ENCODE measurements around the gene CCL24. TPM values are rescaled to one million over a fixed set of nuclear protein-coding genes. Genes with fewer than 3 reads are reported as not detected.
"Not testable (repeated sequence)": the region's sequence is repeated elsewhere in the genome, so short reads cannot be mapped to it uniquely, and the experiment has no call there.

CCL24 gene, protein sequence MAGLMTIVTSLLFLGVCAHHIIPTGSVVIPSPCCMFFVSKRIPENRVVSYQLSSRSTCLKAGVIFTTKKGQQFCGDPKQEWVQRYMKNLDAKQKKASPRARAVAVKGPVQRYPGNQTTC
- not detected in 2 replicates for total RNA-seq
- polyA plus RNA-seq = not detected in 2 replicates

DNA sequence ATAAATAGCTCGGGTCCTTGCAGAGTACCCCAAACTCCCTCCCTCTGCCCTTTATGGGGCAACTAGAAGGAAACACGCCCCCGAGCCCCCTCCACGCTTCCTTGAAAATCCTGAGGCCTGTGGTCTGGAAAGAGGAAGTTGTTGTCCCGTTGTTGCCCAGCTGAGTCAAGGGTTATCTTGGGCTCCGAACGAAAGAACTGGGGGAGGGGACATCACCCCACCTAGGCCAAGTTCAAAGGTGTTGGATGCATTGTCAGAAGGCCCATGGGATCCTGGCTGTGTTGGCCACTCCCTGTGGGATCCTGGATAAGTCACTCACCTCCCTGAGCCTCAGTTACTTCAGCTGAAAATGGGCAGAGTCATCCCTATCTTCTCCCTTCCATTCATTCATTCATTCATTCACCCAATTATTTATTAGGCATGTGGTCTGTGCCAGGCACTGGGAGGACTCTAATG is at the start of gene CCL24:
CCL24 (minus strand) TSS at position 26 of the 456 bp plus-strand sequence. CDS start 91 bp downstream, outside the sequence.
- no peaks in the 10 kb centered on the region for H3K27me3 ChIP-seq
- H3K4me3 ChIP-seq = no peak within 1 kb of the TSS
- no peaks in the 10 kb centered on the region for H3K9me3 ChIP-seq (ENCODE audit: low read depth)
- H3K4me1 ChIP-seq (ENCODE audit: low read depth) = no peaks in the 10 kb centered on the region
- no peak within 1 kb of the TSS for H3K27ac ChIP-seq
- no peak for TF ChIP-seq CTCF (IDR thresholded peaks at IDR 0.05; ENCODE audit: low read depth, low read length)
- no peak for DNase-seq (ENCODE audit: low read depth in 1 of 2, low spot score in 1 of 2)
- H3K36me3 ChIP-seq = no peaks in the 10 kb centered on the region

DNA sequence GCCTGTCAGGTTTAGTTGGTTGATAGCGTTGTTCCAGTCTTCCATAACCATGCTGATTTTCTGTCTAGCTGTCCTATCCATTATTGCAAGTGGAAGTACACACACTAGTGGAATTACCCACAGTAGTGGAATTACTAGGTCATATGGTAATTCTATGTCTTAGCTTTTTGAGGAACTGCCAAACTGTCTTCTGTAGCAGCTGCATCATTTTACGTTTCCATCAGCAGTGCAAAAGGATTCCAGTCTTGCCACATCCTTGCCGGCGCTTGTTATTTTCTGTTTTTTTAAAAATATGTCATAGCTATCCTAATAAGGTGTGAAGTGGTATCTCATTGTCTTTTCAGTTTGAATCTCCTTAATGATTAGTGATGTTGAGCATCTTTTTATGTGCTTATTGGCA is 48.0 kb upstream of the CCL24 start:
- Histone ChIP-seq H3K4me1 (ENCODE audit: low read depth) (no peaks in the 10 kb centered on the region), H3K4me3 (no peak overlapping the region), H3K27ac (no peak overlapping the region)

GRCh38 chr7:75858410-75858809 is 44.8 kb upstream of the CCL24 start:
- H3K27ac ChIP-seq = no peak overlapping the region
- no peaks in the 10 kb centered on the region for H3K36me3 ChIP-seq
- no peaks in the 10 kb centered on the region for H3K27me3 ChIP-seq
- TF ChIP-seq CTCF (IDR thresholded peaks at IDR 0.05; ENCODE audit: low read depth, low read length) = no peak
- no peaks in the 10 kb centered on the region for H3K9me3 ChIP-seq (ENCODE audit: low read depth)
- no peak overlapping the region for H3K4me3 ChIP-seq
- no peaks in the 10 kb centered on the region for H3K4me1 ChIP-seq (ENCODE audit: low read depth)
- no peak for DNase-seq (ENCODE audit: low read depth in 1 of 2, low spot score in 1 of 2)

More for the DNA sequence above, 48.0 kb upstream of the CCL24 start:
- Histone ChIP-seq H3K27me3 (no peaks in the 10 kb centered on the region), H3K36me3 (no peaks in the 10 kb centered on the region), H3K9me3 (ENCODE audit: low read depth) (no peaks in the 10 kb centered on the region)
- TF ChIP-seq CTCF (IDR thresholded peaks at IDR 0.05; ENCODE audit: low read depth, low read length) = no peak
- peak in 1 of 2 donors; percentile 89 for DNase-seq (ENCODE audit: low read depth in 1 of 2, low spot score in 1 of 2)

DNA sequence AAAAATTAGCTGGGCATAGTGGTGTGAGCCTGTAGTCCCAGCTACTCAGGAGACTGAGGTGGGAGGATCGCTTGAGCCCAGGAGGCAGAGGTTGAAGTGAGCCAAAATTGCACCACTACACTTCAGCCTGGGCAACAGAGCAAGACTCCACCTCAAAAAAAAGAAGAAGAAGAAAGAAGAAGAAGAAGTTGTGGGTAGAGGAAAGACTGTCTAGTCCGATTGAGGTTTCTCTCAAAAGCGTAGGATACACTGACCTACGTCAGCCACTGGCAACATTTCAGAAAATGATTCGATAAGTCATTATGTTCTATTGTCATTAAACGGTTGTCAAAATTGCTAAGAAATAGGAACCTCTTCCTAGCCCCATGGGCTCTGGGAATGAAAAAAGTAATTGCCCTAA is 42.9 kb upstream of the CCL24 start:
- no peaks in the 10 kb centered on the region for H3K9me3 ChIP-seq (ENCODE audit: low read depth)
- H3K4me3 ChIP-seq = no peak overlapping the region
- no peak for TF ChIP-seq CTCF (IDR thresholded peaks at IDR 0.05; ENCODE audit: low read depth, low read length)
- H3K4me1 ChIP-seq (ENCODE audit: low read depth) = no peaks in the 10 kb centered on the region
- no peak overlapping the region for H3K27ac ChIP-seq
- no peaks in the 10 kb centered on the region for H3K27me3 ChIP-seq
- no peaks in the 10 kb centered on the region for H3K36me3 ChIP-seq
- DNase-seq (ENCODE audit: low read depth in 1 of 2, low spot score in 1 of 2) = no peak

DNA sequence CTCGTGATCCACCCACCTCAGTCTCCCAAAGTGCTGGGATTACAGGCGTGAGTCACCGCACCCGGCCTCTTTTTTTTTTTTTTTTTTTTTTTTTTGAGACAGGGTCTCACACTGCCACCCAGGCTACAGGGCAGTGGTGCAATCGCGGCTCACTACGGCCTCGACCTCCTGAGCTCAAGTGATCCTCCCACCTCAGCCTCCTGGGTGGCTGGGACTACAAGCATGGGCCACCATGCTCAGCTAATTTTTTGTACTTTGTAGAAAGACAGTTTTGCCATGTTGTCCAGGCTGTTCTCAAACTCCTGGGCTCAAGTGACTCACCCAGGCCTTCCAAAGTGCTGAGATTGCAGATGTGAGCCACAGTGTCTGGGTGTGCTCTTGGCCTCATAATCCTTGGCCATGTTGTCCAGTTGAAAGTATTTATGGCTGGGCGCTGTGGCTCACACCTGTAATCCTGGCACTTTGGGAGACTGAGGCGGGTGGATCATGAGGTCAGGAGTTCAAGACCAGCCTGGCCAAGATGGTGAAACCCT is 41.3 kb upstream of the CCL24 start:
- not testable (repeated sequence) for H3K27me3 ChIP-seq; H3K4me3 ChIP-seq; H3K9me3 ChIP-seq (ENCODE audit: low read depth); H3K4me1 ChIP-seq (ENCODE audit: low read depth); H3K27ac ChIP-seq; H3K36me3 ChIP-seq
- DNase-seq (ENCODE audit: low read depth in 1 of 2, low spot score in 1 of 2) = peak in 1 of 2 donors; percentile 30

GRCh38 chr7:75854233-75854632 is 40.6 kb upstream of the CCL24 start:
- Histone ChIP-seq H3K9me3 (ENCODE audit: low read depth) (no peaks in the 10 kb centered on the region), H3K4me1 (ENCODE audit: low read depth) (no peaks in the 10 kb centered on the region), H3K36me3 (no peaks in the 10 kb centered on the region), H3K27me3 (no peaks in the 10 kb centered on the region), H3K27ac (no peak overlapping the region), H3K4me3 (no peak overlapping the region)
- no peak for TF ChIP-seq CTCF (IDR thresholded peaks at IDR 0.05; ENCODE audit: low read depth, low read length)
- DNase-seq (ENCODE audit: low read depth in 1 of 2, low spot score in 1 of 2) = peak in 1 of 2 donors; percentile 92

Data from cardiac muscle cell (in vitro differentiated cells and primary cell).